ENCODE data around the gene COL19A1. TPM values are rescaled to one million over a fixed set of nuclear protein-coding genes. Genes with fewer than 3 reads are reported as not detected.

The COL19A1 gene
- total RNA-seq, 1 donor from 2014 or later = not detected

DNA sequence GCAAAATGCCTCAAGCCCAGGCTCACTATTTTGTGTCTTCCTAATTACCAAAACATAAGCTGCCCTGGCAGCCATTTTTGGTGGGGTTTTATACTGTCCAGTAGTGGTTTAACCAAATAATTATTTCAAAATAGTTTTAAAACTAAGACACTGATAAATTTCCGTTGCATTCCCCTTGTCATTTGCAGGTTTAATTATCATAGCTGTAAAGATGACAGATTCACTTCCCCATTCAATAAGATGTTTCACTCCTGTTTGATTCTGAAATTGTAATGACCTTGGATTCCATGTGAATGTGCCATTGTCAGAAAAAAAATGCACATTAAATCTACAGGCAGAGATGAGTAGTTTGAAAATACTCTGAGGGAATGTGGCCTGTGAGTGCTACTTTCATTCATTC is 264.5 kb downstream of the COL19A1 start:
- DNase-seq (ENCODE audit: low read depth) = no peak
- Histone ChIP-seq H3K36me3 (ENCODE audit: control insufficient read depth, insufficient read depth, low read length) (no peaks in the 10 kb centered on the region), H3K4me3 (ENCODE audit: low read depth, low read length) (no peak overlapping the region), H3K27me3 (ENCODE audit: control insufficient read depth, insufficient read depth, low read length) (no peaks in the 10 kb centered on the region)
- TF ChIP-seq, protein P1, sequence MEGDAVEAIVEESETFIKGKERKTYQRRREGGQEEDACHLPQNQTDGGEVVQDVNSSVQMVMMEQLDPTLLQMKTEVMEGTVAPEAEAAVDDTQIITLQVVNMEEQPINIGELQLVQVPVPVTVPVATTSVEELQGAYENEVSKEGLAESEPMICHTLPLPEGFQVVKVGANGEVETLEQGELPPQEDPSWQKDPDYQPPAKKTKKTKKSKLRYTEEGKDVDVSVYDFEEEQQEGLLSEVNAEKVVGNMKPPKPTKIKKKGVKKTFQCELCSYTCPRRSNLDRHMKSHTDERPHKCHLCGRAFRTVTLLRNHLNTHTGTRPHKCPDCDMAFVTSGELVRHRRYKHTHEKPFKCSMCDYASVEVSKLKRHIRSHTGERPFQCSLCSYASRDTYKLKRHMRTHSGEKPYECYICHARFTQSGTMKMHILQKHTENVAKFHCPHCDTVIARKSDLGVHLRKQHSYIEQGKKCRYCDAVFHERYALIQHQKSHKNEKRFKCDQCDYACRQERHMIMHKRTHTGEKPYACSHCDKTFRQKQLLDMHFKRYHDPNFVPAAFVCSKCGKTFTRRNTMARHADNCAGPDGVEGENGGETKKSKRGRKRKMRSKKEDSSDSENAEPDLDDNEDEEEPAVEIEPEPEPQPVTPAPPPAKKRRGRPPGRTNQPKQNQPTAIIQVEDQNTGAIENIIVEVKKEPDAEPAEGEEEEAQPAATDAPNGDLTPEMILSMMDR (IDR thresholded peaks at IDR 0.05; ENCODE audit: insufficient read depth, low read length, severe bottlenecking) = no peak
- no peak for FAIRE-seq

DNA sequence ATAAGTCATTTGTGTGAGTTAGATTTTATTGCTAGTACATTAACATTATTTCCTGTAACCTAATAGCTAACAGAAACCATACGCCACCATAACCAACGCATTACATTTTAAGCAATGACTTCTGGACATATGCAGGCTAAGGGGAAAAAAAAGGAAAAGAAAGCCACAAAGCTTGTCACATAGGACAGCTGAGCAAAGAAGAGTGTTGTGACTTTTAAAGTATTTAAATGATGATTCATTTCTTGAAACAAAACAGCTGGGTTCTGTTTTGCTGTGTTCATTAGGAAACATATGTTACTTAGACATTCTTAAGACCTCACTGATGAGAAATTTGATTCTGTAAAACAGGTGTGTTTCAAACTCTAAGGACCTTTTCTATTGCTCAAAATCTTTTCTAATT is 265.2 kb downstream of the COL19A1 start:
- H3K36me3 ChIP-seq (ENCODE audit: control insufficient read depth, insufficient read depth, low read length) = no peaks in the 10 kb centered on the region
- TF ChIP-seq, protein P1 (IDR thresholded peaks at IDR 0.05; ENCODE audit: insufficient read depth, low read length, severe bottlenecking) = no peak
- no peaks in the 10 kb centered on the region for H3K27me3 ChIP-seq (ENCODE audit: control insufficient read depth, insufficient read depth, low read length)
- H3K4me3 ChIP-seq (ENCODE audit: low read depth, low read length) = no peak overlapping the region
- DNase-seq (ENCODE audit: low read depth) (no peak), FAIRE-seq (no peak)

DNA sequence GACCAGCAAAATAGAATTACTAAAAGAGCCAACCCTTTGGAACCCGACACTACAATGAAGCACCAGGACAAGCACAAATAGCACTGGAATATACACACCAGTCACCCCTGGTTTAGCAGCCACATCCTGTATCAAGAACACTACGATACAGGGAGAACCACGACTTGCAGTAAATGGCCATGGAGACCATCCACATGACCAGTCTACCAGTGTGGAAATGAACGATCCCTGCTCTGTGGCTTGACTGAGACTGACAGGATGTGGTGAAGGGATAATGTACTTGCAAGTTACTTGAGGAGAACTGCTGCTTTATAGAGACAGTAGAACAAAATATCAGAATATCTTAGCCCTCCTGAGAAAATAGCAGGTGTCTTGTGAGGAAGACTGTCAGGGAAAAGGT is 266.9 kb downstream of the COL19A1 start:
- Histone ChIP-seq H3K27me3 (ENCODE audit: control insufficient read depth, insufficient read depth, low read length) (no peaks in the 10 kb centered on the region), H3K36me3 (ENCODE audit: control insufficient read depth, insufficient read depth, low read length) (no peaks in the 10 kb centered on the region), H3K4me3 (ENCODE audit: low read depth, low read length) (no peak overlapping the region)
- TF ChIP-seq, protein P1 (IDR thresholded peaks at IDR 0.05; ENCODE audit: insufficient read depth, low read length, severe bottlenecking) = no peak
- FAIRE-seq = no peak
- no peak for DNase-seq (ENCODE audit: low read depth)

DNA sequence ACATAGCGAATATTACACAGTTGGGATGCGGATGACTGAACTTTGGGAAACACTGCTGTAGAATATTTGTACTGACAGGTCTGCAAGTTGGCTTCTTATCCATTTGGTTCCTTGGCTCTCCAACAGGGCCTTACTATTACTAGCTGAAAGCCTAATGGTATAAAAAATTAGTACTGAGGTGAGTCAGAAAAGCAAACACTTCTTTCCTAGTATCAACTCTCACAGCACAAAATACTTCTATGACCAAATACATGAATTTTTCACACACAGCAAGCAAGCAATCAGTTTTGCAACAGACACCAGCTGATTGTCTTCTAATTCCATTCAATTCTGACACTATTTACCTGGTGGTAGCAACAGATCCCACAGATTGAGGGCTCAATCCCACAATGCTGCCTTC is 268.2 kb downstream of the COL19A1 start:
- H3K36me3 ChIP-seq (ENCODE audit: control insufficient read depth, insufficient read depth, low read length) = no peaks in the 10 kb centered on the region
- DNase-seq (ENCODE audit: low read depth) = no peak
- TF ChIP-seq, protein P1 (IDR thresholded peaks at IDR 0.05; ENCODE audit: insufficient read depth, low read length, severe bottlenecking) = no peak
- no peak overlapping the region for H3K4me3 ChIP-seq (ENCODE audit: low read depth, low read length)
- no peaks in the 10 kb centered on the region for H3K27me3 ChIP-seq (ENCODE audit: control insufficient read depth, insufficient read depth, low read length)
- FAIRE-seq = no peak

DNA sequence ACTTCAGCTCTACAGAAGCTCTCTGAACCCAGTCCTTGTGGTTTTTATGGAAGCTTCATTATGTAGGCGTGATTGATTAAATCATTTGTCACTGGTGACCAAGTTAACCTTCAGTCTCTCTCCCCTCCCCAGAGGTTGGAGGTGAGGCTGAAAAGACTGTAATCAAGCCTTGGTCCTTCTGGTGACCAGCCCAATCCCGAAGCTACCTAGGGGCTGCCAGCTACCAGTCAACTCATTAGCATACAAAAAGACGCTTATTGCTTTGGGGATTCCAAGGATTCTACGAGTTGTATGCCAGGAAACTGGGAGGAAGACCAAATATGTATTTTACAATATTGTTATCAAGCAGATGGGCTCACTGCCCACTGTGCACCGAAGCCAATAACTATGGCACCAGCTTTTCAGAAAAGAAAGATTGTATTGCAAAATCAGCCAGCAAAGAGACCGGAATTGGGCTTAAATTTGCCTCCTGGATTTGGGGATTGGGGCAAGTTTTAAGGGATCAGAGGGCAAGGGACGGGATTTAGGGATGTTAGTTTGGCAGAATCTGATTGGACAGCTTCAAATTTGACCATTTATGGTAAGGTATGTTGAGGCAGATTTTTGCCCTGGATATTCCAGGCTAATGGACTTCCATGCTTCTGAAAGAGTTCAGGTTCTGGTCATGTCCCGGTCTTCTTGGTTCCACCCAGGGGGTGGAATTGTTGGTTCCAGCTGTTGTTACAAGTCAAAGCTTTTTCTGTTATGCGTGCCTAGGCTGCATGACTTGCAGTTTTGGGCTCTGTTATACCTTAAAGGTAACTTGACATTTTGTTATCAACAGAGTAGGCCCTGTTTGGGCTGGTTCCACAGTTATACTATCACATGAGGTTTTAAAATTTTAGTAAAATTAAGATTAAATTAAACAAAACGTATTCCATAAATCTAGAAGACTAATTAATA is 269.1 kb downstream of the COL19A1 start:
- DNase-seq (ENCODE audit: low read depth) (no peak), FAIRE-seq (no peak)
- Histone ChIP-seq H3K36me3 (ENCODE audit: control insufficient read depth, insufficient read depth, low read length) (no peaks in the 10 kb centered on the region), H3K4me3 (ENCODE audit: low read depth, low read length) (no peak overlapping the region), H3K27me3 (ENCODE audit: control insufficient read depth, insufficient read depth, low read length) (no peaks in the 10 kb centered on the region)
- TF ChIP-seq, protein P1 (IDR thresholded peaks at IDR 0.05; ENCODE audit: insufficient read depth, low read length, severe bottlenecking) = no peak

All from bronchial epithelial cell (primary cell).